ENCODE data around the gene TMEM18. TPM values are rescaled to one million over a fixed set of nuclear protein-coding genes. Genes with fewer than 3 reads are reported as not detected.

TMEM18 gene
- total and polyA plus RNA-seq, 2 of the 13 experiments (the other 11 are each of a cell fraction or from before 2014, with no cell fraction given), result 45.9 to 49.4 TPM

DNA sequence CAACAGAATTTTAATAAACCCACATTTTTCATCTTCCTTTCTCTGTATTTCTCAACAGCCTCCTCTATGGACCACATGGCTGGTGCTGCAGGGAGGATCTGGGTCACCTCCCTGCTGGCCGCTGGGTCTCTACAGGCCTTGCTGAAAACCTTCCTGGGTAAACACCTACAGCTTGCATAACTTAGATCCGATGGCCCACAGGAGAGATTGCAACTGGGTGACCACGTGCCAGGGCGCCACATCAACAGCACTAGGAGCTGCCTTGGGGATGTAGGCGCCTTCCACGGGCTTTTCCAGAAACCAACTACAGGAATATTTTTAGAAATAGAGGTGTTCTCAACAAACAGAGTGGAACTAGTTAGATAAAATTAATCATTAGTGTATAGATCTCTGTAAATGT, 19.4 kb downstream of the TMEM18 start (continued):
- TF ChIP-seq, protein P1, sequence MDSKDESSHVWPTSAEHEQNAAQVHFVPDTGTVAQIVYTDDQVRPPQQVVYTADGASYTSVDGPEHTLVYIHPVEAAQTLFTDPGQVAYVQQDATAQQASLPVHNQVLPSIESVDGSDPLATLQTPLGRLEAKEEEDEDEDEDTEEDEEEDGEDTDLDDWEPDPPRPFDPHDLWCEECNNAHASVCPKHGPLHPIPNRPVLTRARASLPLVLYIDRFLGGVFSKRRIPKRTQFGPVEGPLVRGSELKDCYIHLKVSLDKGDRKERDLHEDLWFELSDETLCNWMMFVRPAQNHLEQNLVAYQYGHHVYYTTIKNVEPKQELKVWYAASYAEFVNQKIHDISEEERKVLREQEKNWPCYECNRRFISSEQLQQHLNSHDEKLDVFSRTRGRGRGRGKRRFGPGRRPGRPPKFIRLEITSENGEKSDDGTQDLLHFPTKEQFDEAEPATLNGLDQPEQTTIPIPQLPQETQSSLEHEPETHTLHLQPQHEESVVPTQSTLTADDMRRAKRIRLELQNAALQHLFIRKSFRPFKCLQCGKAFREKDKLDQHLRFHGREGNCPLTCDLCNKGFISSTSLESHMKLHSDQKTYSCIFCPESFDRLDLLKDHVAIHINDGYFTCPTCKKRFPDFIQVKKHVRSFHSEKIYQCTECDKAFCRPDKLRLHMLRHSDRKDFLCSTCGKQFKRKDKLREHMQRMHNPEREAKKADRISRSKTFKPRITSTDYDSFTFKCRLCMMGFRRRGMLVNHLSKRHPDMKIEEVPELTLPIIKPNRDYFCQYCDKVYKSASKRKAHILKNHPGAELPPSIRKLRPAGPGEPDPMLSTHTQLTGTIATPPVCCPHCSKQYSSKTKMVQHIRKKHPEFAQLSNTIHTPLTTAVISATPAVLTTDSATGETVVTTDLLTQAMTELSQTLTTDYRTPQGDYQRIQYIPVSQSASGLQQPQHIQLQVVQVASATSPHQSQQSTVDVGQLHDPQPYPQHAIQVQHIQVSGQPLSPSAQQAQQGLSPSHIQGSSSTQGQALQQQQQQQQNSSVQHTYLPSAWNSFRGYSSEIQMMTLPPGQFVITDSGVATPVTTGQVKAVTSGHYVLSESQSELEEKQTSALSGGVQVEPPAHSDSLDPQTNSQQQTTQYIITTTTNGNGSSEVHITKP (CRISPR knock-in tag; IDR thresholded peaks at IDR 0.05; ENCODE audit: low read depth), result no peak
- TF ChIP-seq FOXA1 (IDR thresholded peaks at IDR 0.05), result no peak
- TF ChIP-seq FOXA1 (CRISPR knock-in tag; IDR thresholded peaks at IDR 0.05), result peak; percentile 50; the same call in 1 of the 2 replicates
- TF ChIP-seq, protein P2, sequence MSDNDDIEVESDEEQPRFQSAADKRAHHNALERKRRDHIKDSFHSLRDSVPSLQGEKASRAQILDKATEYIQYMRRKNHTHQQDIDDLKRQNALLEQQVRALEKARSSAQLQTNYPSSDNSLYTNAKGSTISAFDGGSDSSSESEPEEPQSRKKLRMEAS (IDR thresholded peaks at IDR 0.05), result peak; percentile 45; the same call in 1 of the 2 replicates
- TF ChIP-seq, protein P3, sequence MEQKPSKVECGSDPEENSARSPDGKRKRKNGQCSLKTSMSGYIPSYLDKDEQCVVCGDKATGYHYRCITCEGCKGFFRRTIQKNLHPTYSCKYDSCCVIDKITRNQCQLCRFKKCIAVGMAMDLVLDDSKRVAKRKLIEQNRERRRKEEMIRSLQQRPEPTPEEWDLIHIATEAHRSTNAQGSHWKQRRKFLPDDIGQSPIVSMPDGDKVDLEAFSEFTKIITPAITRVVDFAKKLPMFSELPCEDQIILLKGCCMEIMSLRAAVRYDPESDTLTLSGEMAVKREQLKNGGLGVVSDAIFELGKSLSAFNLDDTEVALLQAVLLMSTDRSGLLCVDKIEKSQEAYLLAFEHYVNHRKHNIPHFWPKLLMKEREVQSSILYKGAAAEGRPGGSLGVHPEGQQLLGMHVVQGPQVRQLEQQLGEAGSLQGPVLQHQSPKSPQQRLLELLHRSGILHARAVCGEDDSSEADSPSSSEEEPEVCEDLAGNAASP (CRISPR knock-in tag; IDR thresholded peaks at IDR 0.05; ENCODE audit: borderline replicate concordance), result no peak
- no peak for TF ChIP-seq CC2D1A (CRISPR knock-in tag; IDR thresholded peaks at IDR 0.05)
- peak; percentile 55; the same call in 1 of the 2 replicates for TF ChIP-seq FOXA3 (CRISPR knock-in tag; IDR thresholded peaks at IDR 0.05)
- no peak for TF ChIP-seq MYC (CRISPR knock-in tag; IDR thresholded peaks at IDR 0.05; ENCODE audit: borderline replicate concordance)

DNA sequence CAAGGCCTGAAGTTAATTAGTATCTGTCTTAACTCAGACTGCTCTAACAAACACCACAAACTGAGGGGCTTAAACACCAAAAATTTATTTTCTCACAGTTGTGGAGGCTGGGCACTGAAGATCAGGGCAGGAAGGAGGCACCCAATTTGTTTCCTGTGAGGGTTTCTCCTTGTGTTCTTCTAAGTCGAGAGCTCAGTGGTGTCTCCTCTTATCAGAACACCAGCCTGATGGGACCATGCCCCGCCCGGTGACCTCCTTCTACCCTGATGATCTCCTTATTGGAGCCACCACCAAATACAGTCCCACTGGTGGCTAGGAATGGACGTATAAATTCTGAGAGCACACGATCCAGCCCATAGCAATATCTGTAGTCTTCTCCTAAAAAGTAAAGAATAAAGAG, 20.5 kb downstream of the TMEM18 start:
- ATAC-seq (no peak), FAIRE-seq (no peak), DNase-seq (ENCODE audit: low spot score) (no peak)
- POLR2A ChIA-PET, result no interaction called here
- Histone ChIP-seq H3K9me3 (ENCODE audit: low read length) (no peaks in the 10 kb centered on the region), H3K4me2 (ENCODE audit: low read depth, low read length) (no peak overlapping the region), H2AFZ (ENCODE audit: low read length) (no peak overlapping the region), H3K4me1 (ENCODE audit: insufficient read depth, low read length) (peaks cover 7% of the 10 kb centered on the region; the same call in 1 of the 2 replicates), H3K27me3 (ENCODE audit: control insufficient read depth in 1 of 2, insufficient read depth in 2 of 2, low read length in 2 of 2) (peaks cover 2 to 22% of the 10 kb centered on the region in 2 experiments; a peak in 4 of 5 replicates), H3K4me3 (replicated peaks in 1 of 3; ENCODE audit: insufficient read depth in 1 of 3, low read depth in 2 of 3, low read length in 3 of 3) (no peak overlapping the region), H3K27ac (ENCODE audit: extremely low read length, insufficient read depth, low read length) (no peak overlapping the region), H4K20me1 (ENCODE audit: insufficient read depth, low read length) (no peaks in the 10 kb centered on the region), H3K79me2 (ENCODE audit: insufficient read depth, low read length) (no peaks in the 10 kb centered on the region), H3K9ac (ENCODE audit: insufficient read depth, low read depth, low read length) (no peak overlapping the region), H3K36me3 (replicated peaks in 1 of 2; ENCODE audit: control insufficient read depth in 1 of 2, insufficient read depth in 2 of 2, low read length in 2 of 2) (no peaks in the 10 kb centered on the region)
- 22% methylated on average over 5 of the region's 5 CpGs for WGBS (ENCODE audit: low lambda C conversion rate)
- intact Hi-C loops (cut with micrococcal nuclease; ENCODE audit: unreplicated experiment) (no loop called here), in situ Hi-C loops (cut with HindIII; ENCODE audit: extremely low pct_ligation_motif_present, low pct_unique_long_range_greater_than_20kb) (no loop called here)
- CTCF ChIA-PET (ENCODE audit: low intra/inter-chr PET ratio, low total read pairs), result no interaction called here
- no TSS peak for BruUV-seq (replicated peaks)
- TF ChIP-seq AGO2 (optimal IDR thresholded peaks at IDR 0.05; ENCODE audit: low read depth, low read length) (no peak), RXRB (CRISPR knock-in tag; IDR thresholded peaks at IDR 0.05; ENCODE audit: borderline replicate concordance) (no peak), THAP11 (CRISPR knock-in tag; IDR thresholded peaks at IDR 0.05) (no peak), NCOA5 (CRISPR knock-in tag; IDR thresholded peaks at IDR 0.05) (no peak), ZNF234 (CRISPR knock-in tag; conservative IDR thresholded peaks at IDR 0.05) (no peak), SPEN (CRISPR knock-in tag; IDR thresholded peaks at IDR 0.05; ENCODE audit: low read depth) (no peak)
- TF ChIP-seq, protein P4, sequence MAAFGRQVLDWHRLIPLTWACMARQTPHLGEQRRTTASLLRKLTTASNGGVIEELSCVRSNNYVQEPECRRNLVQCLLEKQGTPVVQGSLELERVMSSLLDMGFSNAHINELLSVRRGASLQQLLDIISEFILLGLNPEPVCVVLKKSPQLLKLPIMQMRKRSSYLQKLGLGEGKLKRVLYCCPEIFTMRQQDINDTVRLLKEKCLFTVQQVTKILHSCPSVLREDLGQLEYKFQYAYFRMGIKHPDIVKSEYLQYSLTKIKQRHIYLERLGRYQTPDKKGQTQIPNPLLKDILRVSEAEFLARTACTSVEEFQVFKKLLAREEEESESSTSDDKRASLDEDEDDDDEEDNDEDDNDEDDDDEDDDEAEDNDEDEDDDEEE (CRISPR knock-in tag; IDR thresholded peaks at IDR 0.05), result no peak

All from HepG2 (cell line).